Activated CD4-positive, alpha-beta T cell treated with anti-CD3 and anti-CD28 coated beads for 24 hours (primary cell): ENCODE data around the gene SCYGR1.
"Not testable (repeated sequence)": the region's sequence is repeated elsewhere in the genome, so short reads cannot be mapped to it uniquely, and the experiment has no call there.

ENCODE experiments used
- DNase-seq, 2 donors: peaks; one replicate each; pipeline ENCODE4 v3.0.0-alpha.2; 2020; ENCODE audit warnings: low read depth in 2 of 2

SCYGR1 gene

DNA sequence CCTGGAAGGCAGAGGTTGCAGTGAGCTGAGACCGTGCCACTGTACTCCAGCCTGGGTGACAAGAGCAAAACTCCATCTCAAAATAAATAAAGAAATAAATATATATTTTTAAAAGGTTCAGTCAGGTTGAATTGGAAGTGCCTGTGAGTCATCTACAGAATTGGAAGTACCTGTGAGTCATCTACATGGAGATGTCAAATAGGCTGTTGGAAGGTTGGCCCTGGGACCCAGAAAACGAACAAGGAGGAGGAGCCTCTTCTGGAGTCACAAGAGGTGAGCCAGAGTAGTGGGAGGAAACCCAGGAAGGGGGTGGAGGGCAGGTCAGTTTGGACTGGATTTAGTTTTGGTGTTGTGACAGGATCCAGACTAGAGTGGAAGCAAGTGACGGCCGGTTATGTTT, 15.2 kb upstream of the SCYGR1 start:
- DNase-seq, result no peak

DNA sequence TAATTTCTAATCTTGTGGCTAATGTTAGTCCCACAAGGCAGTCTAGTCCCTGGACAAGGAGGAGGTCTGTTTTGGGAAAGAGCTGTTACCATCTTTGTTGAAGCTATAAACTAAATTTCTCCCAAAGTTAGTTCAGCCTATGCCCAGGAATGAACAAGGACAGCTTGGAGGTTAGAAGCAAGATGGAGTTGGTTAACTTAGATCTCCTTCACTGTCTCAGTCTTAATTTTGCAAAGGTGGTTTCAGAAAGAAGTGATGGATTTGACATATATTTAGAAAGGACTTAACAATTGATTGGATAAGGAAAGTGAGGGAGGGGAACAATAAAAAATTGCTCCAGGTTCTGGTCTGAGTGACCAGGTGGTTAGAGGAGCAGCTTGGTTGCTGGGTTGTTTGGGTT, 14.6 kb upstream of the SCYGR1 start:
- no peak for DNase-seq

DNA sequence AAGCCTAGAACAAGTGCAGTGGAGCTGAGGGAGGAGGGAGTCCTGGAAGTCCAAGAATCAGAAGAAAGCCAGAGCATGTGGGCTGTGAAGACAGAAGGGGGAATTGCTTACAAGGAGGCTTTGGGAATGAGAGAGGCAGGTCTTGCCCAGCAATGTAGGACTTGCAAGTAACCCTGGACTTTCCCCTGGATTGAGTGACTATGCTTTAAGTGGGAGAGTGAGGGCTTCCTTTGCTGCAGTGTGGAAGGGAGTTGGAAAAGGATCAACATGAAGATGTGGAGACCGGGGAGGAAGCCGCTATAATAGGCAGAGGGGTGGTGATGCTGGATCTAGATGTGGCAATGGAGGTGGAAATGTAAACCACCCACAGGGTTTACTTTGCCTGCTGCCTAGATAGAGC, 13.8 kb upstream of the SCYGR1 start:
- DNase-seq, result no peak

DNA sequence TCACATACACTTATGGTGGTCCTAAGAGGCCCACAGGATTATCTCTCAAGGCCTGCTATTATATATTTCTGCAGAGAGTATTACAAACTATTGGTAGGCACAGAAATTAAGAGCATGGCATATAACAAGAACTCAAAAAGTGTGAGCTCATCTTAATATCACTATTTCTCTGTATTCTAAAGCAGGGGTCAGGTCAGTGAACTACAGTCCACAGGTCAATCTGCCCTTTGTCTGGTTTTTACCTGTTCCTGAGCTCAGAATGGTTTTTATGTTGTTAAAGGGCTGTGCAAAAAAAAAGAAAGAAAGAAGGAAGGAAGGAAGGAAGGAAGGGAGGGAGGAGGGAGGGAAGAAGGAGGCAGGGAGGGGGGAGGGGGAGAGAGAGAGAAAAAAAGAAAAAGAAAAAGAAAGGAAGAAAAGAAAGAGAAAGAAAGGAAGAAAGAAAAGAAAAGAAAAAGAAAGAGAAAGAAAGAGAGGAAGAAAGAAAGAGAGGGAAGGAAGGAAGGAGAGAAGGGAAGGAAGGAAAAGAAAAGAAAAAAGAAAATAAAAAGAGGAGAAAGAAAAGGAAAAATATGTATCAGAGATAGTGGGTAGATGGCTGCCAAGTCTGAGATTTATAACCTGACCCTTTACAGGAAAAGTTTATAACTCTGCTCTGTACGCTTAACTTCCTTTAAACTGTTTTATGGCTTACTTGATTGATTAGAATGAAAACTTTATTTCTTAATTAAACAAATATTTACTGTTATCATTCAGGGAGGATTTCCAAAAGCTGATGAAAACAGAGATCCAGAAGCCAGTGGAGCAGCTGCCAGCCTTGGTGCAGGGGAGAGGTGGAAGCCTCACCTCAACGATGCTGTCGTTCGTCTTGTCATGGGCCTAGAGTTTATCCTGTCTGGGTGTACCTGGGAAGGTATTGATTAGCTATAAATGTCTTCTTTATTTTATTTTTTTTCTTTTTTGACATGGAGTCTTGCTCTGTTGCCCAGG, 11.2 kb upstream of the SCYGR1 start:
- no peak for DNase-seq

DNA sequence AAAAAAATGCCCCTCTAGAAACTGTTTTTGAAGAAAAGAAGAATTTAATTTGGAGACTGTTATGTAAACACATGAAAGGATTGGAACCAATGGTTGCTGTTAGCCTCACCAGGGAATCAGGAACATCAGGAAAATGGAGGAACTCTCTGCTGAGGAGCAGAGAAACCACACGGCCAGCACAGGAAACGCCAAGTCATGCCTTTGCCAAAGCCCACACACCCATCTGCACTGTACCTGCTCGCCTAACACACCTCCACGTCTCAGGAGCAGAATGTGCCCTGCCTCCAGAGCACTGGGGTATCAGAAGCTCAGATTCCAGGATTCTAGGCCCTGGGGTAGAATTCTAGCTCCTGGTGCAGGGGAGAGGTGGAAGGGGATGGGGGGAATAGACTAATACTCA, 9.8 kb upstream of the SCYGR1 start:
- no peak for DNase-seq

DNA sequence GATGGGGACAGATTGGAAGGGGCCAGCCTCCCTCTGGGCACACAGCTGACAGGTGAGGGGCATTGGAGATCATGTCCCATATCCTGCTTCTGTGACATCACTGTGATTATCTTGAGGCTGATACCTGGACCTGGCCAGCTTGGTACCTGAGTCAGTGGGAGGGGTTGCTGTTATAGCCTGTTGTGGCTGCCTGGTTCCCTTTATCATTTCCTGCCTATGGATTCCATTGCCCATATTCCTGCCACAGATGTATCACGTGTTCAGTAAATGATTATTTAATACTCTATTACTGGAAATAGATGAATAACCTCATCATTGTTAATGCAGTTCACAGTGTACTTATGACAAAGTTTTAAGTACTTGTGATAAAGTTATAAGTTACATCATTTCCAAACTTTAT, 7.8 kb upstream of the SCYGR1 start:
- DNase-seq, result no peak

DNA sequence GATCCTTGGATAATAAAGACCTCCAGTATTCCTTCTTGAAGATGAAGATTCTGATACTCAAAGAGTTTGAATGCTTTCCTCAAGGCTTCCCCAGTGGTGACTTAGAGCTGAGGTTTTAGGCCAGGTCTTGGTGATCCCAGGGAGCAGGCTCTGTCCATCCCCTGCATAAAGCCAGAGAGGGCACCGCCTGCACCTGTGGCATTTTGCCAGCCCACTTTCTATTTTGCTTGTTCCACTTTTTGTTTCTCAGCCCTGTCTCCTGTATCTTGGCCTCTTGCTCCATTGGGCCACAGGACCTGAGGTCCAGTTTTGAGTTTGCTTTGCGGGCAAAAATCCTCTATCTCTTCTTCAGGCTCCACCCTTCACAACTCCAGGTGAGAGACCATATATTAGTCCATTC, 6.7 kb upstream of the SCYGR1 start:
- no peak for DNase-seq

DNA sequence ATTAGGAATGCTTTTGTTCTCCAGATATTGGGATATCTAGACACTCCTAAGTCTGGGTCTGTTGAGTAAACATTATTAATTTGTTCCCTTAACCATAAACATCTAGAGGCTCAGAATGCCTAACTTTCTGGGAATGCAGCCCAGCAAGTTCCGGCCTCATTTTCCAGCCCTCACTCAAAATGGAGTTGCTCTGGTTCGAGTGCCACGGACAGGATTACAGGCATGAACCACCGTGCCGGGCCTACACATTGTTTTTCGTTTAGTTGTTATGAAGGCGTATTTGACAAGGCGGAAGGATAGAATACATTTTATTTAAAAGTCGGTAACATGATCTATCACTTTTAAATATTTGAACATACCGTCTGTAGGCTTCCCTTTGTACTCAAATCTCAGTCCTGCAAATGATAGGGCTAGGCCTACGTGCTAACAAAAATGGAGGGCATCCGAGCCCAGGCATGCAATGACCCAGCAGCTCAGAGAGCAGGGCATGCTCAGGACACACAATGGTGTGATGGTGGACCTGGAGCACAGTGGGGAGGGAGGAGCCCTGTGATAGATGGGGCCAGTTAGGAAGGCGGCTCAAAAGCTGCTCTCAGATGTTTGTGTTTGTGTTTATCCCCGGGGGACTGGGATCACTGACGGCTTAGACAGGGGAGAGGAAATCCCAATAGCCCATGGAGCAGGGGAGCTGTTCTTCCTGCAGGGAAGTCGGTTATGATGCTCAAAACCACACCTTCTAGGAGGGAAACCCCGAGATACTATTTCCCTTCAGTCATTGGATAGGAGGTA, 2.9 kb upstream of the SCYGR1 start:
- no peak for DNase-seq

DNA sequence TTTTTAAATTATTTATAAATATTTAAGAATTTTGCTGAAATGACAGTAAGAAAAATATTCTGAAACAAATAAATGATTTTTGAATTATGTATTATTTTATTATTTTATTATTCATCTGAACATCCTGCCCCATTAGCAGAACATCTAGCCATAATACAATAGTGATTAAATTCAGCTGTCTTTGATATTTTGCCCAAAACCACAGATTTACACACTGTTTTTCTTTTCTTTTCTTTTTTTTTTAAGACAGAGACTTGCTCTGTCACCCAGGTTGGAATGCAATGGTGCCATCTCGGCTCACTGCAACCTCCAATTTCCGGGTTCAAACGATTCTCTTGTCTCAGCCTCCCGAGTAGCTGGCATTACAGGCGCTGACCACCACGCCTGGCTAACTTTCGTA, 1.9 kb upstream of the SCYGR1 start:
- no peak for DNase-seq

DNA sequence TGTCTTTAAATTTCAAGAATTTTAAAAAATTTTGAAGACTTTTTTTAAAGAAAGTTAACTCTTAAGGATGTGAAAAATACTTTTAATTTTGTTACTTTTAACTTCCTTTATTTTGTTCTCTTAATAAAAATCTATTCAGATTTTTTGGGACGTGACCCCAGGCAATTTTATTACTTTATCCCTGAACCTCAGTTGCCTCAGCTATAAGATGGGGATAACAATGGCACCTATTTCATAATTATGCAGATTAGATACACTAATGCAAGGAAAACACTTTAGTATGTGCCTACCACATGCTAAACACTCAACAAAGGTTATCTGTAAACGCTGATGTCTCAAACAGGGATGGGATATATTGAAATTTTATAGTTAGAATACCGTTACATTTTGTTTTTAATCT, 1.5 kb upstream of the SCYGR1 start:
- no peak for DNase-seq

DNA sequence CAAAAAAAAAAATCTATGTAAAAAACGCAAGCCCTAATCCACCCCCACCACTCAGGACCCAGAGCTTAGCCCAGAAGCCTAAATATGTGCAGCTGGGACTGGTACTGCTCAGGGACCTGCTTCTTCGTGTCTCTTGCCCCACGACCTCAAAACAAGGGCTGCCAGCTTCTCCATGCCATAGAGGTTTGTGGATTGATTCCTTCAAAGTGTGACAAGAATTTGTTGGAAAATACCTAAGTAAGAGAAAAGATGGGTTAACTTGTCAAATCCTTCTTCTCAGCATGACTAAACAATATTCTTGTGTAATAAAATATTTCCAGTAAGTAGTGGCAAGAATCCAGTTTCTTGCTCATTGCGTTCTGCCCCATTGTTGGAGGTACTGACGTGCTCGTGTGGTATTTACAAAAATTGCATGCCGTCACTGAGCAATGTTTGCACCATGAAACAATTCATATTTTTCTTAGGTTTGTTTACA, 825 bp upstream of the SCYGR1 start:
- no peak for DNase-seq

DNA sequence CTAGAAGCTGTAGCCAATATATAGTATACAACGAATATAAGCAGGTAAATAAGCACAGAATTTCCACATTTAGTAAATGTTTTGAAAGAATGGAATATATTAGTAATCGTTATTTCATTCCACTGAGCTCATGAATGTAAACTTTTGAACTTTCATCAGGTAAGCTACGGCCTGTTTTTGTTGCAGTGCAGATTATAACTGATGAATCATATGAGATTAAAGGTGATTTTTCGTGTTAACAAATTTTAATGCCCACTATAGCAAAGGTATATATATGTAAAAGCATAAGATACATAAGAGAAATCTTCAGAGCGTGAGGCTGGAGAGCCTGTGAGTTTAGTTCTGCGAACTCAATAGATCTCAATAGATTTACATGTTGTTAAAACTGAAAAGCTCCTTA, 1.1 kb downstream of the SCYGR1 start:
- no peak for DNase-seq

DNA sequence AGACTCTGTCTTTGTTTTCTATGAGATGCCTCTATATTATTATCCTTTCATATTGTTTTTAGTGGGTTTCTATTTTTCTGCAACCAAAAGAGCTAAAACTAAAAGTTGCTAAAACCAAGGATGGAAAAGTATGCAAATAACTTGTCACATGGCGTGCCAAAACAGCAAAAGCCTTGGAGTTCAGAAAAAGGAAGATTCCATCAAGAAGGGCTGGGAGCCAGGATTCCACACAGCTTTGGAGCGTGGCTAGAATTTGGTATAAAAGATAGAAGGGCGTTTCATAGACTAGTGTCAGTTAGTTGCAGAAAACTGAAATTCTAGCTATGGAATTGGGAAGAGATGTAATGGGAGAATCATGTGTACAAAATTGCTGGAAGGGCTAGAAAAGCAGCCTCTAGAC, 4.1 kb downstream of the SCYGR1 start:
- DNase-seq, result no peak

DNA sequence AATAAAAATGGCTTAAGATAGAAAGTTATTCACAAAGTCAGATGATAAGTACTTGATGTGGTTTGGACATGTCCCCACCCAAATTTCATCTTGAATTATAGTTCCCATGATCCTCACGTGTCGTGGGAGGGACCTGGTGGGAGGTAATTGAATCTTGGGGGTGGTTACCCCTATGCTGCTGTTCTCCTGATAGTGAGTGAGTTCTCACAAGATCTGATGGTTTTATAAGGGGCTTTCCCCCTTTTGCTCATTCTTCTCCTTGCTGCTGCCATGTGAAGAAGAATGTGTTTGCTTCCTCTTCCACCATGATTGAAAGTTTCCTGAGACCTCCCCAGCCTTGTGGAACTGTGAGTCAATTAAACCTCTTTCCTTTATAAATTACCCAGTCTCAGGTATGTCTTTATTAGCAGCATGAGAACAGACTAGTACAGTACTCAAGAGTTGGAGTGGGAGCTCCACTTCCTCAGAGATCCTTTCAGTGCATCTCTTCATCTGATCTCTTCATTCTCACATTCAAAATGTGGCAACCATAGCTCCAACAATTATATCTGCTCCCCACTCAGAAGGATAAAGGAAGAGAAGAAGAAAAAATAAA, 5.4 kb downstream of the SCYGR1 start:
- not testable (repeated sequence) for DNase-seq

DNA sequence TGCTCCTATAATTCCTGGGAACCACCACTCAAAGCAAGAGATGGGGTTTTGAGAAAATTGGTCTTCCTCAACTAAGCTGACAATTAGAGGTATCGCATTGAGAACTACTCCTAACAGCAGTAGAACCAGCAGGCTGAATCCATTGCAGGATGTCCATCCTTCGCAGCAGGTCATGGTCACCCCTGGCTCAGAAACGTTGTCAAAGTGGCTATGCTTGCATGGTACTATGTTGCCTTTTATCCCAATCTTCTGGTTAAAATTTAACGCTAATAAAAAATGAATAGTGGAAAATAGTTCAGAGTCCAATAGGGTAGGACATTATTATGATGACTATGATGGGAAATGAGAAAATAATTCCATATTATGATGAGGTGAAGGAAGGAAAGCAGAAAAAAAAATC, 8.7 kb downstream of the SCYGR1 start, which contains the start of gene TM4SF20:
TSS of gene TM4SF20 (minus strand) at position 212 of the 400 bp plus-strand sequence. CDS start at position 174, 38 bp downstream.
- DNase-seq, result no peak

DNA sequence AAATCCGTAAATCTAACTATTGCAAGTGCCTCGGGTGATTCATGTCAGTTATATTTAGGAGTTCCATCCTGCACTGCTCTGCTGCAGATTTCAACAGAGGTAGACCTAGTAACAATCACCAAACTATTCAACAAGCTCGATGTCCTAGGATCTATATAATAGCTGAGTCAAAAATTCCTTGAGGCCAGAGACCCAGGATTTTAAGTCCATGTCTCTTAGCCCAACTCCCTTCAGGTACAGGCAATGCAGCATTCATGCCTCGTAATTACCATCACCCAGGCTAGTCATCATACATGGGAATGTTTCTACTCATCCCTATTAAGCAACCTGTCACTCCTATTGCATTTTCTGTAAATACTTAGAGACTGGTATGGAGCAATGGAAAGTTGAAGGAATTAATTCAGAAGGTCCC, 9.4 kb downstream of the SCYGR1 start:
- no peak for DNase-seq

DNA sequence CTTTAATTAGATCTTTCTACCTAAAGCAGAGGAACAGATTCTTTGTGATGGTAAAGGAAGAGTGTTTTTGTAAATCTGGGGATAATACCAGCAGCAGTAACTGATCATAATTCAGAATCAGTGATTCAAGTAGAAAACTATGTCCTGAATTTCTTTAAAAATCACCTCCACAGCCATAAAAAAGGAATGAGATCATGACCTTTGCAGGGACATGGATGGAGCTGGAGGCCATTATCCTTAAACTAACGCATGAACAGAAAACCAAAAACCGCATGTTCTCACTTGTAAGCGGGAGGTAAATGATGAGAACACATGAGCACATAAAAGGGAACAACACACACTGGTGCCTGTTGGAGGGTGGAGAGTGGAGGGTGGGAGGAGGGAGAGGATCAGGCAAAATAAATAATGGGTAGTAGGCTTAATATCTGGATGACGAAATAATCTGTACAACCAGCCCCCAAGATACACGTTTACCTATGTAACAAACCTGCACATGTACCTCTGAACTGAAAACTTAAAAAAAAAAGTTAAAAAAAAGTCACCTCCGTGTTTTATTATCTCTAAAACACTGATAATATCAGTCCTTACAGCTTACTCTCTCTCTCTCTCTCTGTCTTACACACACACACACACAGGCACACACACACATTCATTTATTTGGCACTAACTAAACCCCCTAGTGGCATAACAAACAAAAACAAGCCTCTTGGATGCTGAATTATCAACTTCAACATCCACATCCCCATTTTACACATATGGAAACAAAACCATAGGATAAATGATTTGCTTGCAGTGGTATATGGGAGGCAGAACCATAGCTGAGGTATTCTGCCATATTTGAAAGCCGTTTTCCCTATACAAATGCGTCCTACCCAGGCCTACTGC, 10.0 kb downstream of the SCYGR1 start:
- DNase-seq, result no peak

DNA sequence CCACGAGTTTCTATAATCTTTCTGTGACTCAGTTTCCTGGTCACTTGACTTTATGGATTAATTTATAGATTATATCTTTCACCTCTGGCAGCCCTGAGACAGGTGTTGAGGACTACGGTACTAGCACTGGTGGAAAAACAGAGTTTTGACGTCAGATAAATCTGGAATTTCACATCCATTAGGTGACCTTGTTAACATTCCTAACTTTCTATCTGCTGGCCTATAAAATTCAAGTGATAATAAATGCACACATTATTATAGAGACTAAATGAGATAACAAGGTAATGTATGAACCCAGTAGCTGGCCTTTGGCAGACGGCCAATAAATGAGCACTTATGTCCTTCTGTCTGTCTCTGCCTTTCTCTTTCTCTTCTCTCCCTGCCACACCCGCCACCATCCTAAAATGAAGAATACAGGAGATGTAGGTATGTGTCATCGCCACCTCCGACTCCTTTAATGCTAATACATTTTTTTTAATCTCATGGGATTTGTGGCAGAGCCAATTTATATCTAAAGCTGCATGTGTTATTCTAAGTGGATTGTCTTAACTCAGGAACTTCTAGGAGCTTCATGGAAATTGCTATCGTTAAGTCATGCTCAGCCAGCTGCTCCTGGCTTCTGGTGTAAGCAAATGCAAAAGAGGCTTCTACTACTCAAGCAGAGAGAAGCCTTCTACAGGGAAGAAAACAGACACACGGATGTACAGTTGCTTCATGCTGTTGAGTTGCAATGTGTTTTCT, 10.9 kb downstream of the SCYGR1 start:
- no peak for DNase-seq

DNA sequence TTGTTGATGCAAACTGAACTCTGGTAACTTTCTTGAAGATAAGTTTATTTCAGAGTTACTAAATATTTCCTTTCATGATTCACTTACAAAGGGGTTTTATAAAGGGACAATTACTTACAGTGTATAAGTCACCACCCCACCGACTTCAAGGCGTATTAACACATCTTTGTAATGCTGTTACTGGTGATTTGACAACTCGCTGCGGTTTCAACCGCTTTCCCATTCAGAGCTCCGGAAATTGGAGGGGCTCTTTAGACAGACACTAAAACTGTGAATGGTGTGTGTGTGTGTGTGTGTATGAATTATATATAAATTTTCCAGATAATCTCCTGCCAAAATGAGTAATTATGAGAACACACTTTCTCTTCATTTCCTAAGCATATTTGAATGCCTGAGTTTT, 13.6 kb downstream of the SCYGR1 start:
- peak in 1 of 2 donors; percentile 20 for DNase-seq

DNA sequence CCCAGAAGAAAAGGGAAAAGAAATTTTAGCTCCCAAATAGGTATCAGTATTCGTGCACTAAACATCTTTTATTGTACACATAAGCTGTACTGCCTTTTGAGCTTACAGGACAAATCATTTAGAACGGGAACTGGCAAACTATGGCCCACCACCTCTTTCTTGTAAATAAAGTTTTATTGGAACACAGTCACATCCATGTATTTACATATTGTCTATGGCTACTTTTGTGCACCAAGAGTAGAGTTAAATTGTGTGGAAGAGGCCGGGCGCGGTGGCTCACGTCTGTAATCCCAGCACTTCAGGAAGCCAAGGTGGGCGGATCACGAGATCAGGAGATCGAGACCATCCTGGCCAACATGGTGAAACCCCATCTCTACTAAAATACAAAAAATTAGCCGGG, 14.4 kb downstream of the SCYGR1 start:
- no peak for DNase-seq
